Fibroblast of skin of right quadriceps (primary cell): Measurements from ENCODE around the gene MON1A.
"Not testable (repeated sequence)": the region's sequence is repeated elsewhere in the genome, so short reads cannot be mapped to it uniquely, and the experiment has no call there.

Source experiments
- DNase-seq: peaks from one replicate; pipeline ENCODE4 v3.0.0-alpha.2; 2013

The MON1A gene

GRCh38 chr3:49929291-49930167 lies at the start of gene MON1A:
Gene MON1A, minus strand, starts transcription at chr3:49929811. Its CDS starts 16,465 bp downstream, at chr3:49913346.
- DNase-seq = peak; percentile 88

- DNase-seq = no peak
Measured at GRCh38 chr3:49976942-49977341, 47.3 kb upstream of the MON1A start.

GRCh38 chr3:49972656-49973055 lies 43.0 kb upstream of the MON1A start:
- DNase-seq = no peak

DNA sequence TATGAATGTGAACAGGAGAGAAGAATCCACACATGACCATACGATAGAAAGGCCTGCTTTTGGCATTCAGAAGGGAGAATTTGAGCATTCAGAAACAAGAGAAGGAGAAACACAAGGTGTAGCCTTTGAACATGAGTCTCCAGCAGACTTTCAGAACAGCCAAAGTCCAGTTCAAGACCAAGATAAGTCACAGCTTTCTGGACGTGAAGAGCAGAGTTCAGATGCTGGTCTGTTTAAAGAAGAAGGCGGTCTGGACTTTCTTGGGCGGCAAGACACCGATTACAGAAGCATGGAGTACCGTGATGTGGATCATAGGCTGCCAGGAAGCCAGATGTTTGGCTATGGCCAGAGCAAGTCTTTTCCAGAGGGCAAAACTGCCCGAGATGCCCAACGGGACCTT lies 38.7 kb upstream of the MON1A start:
- no peak for DNase-seq

DNA sequence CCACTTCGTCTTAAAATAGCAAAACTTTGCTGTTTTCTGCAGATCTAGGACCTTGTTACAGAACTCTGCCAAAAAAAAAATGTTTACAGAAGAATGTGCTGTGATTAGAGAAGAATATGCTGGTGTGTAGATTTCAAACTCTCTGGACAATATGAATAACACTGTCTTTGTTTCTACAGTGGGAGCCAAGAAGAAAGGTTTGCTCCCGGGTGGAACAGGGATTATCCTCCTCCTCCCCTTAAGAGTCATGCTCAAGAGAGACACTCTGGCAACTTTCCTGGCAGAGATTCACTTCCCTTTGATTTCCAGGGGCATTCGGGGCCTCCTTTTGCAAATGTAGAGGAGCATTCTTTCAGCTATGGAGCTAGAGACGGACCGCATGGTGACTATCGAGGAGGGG lies 37.7 kb upstream of the MON1A start:
- no peak for DNase-seq

DNA sequence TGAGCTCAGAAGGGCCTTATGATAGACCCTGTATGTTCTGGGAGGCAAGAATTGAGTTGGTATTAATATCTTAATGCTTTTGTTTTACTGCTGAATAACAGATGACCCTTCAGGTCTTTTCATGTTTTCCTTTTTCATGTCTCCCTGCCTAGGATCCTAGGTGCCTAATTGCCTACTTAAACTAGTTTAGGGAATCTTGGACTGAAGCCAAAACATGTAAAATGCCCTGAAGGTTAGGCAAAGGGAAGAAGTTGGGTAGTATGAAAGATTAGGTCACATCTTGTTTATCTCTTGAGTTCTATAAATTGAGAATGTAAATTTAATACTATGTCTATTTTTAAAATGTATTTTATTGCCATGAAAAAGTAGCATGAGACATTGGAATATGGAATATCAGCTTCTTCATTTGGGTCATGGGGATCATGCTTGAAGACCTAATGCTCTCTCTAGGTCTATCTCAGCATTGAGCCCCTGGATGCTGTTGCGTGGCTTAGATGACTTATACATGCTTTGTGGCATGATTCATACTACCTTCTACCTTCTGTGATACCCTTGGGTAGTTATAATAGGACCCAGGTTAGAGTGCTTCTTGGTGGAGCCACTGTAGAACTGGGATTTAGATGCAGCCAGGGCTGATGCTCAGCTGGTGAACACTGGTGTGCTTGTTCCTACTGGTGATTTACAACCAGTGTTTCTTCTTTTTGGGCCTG lies 36.8 kb upstream of the MON1A start:
- no peak for DNase-seq

GRCh38 chr3:49955636-49956035 lies 26.0 kb upstream of the MON1A start:
- no peak for DNase-seq

DNA sequence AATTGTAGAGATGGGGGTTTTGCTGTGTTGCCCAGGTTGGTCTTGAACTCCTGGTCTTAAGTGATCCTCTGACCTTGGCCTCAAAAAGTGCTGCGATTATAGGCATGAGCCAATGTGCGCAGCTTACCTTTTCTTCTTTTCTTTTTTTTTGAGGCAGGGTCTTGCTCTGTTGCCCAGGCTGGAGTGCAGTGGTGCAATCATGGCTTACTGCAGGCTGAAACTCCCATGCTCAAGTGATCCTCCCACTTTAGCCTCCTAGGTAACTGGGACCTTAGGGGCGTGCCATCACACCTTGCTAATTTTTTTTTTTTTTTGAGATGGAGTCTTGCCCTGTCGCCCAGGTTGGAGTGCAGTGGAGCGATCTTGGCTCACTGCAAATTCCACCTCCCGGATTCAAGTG lies 23.3 kb upstream of the MON1A start:
- DNase-seq = no peak

GRCh38 chr3:49942651-49943050 lies 13.0 kb upstream of the MON1A start:
- DNase-seq = no peak

DNA sequence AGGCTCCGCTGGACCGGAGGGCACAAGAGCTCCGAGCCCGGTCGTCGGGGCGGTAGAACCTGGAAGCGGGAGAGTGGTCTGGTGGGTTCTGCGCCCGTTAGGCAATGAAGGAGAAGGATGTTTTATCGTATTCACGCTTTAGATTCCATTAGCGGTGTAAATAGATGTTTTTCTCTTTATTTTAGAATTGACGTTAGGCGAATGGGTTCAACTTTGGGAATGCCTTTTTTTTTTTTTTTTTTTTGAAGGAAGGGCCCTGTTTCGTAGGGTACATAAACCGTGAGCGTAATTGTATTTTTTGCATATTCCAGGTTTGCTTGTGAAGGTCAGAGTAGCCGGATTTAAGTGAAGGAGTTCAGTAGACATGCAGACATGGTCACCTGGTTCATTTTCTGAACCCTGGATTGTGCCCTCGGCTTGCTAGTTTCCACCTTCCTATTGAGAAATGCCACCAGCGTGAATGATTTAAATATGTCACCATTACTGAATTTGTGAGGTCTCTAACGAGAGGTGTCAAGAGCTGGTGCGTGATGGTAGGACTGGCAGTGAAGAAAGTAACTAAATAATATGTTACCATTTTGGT lies 11.1 kb upstream of the MON1A start:
- DNase-seq = no peak

GRCh38 chr3:49939858-49940666 lies 10.5 kb upstream of the MON1A start, which contains the start of gene RBM6:
Gene RBM6, plus strand, starts transcription at chr3:49940150. Its CDS starts 22,492 bp downstream, at chr3:49962642.
- peak; percentile 97 for DNase-seq

- no peak for DNase-seq
Measured at GRCh38 chr3:49937090-49937489, 7.5 kb upstream of the MON1A start.

DNA sequence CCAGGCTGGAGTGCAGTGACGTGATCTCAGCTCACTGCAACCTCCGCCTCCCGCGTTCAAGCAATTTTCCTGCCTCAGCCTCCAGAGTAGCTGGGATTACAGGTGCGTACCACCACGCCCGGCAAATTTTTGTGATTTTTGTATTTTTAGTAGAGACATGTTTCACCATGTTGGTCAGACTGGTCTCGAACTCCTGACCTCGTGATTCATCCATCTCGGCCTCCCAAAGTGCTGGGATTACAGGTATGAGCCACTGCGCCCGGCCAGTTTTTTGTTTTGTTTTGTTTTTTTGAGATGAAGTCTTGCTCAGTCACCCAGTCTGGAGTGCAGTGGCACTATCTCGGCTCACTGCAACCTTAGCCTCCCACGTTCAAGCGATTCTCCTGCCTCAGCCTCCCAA lies 2.7 kb upstream of the MON1A start:
- DNase-seq = not testable (repeated sequence)

DNA sequence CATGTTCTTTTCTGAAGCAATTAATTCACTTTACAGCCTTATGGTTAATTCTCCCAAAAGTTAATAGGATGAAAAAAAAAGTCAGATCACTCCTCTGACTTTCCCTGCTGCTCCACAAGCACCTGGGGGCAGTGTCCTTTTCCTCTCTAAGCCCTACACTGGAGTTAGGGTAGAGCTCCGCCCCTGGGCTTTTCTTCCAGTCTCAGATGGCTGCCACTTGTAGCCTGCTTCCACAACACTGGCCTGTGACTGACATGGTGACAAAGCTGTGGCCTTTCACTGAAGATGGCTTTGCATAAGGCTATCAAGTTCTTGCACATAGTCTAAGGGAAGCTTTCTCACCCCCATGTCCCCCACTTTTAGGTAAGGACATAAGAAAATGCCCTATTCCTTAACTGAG lies 1.3 kb upstream of the MON1A start:
- DNase-seq = no peak

DNA sequence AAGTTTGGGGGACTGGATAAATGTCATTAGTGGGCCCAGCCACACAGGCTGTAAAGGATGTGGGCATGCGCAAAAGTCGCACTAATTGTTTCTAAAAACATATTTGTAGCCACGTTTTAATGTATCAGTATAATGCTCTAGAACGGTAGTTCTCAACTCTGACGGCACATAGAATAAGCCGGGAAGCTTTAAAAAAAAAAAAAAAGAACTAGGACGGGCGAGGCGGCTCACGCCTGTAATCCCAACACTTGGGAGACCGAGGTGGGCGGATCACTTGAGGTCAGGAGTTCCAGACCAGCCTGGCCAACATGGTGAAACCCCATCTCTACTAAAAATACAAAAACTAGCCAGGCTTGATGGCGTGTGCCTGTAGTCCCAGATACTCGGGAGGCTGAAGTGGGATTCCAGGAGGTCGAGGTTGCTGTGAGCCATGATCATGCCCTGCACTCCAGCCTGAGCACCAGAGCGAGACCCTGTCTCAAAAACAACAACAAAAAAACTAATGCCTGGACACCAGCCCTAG lies 618 bp upstream of the MON1A start:
- no peak for DNase-seq

DNA sequence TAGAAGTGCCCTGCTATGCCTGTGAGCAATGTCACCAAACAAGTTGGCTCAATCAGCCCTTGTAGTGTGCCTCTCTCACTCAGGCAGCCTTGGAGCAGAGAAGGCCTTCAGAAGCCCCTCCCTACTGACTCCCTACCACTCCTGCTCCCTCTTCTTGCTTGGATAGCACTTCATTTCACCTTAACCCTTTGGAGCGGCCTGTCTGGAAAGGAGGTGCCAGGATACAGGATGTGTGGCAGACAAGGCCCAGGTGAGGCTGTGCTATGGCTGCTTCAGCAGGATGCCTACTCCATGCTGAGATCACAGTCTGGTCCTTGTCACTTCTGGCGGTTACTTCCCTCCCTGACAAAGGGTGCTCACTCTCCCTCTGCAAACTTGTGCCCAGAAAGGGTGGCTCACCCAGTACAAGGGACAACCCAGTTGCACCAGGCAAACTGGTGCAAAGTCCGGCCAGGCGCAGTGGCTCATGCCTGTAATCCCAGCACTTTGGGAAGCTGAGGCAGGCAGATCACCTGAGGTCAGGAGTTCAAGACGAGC lies 1.1 kb downstream of the MON1A start:
- DNase-seq = no peak

GRCh38 chr3:49927798-49928197 lies 1.8 kb downstream of the MON1A start:
- DNase-seq = no peak

DNA sequence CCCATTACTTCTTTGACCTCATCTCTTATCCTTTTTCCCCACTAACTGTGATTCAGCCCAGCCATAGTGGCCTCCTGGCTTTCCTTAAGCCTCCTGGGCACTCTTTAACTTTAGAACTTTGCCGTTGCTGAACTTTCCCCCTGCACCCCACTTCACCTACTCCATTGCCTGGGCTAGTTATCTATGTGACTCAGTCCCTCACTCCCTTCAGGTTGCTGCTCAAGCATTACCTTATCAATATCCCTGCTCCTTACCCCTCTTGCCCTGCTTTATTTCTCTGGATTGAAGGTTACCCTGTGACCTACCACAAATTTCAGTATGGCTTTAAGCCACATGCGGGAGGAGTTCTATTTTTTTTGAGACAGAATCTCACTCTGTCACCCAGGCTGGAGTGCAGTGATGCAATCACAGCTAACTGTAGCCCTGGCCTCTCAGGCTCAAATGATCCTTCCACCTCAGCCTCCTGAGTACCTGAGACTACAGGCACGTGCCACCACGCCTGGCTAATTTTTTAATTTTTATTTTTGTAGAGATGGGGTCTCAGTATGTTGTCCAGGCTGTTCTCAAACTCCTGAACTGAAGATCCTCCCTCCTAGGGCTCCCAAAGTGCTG lies 3.4 kb downstream of the MON1A start:
- DNase-seq = no peak

- no peak for DNase-seq
Measured at GRCh38 chr3:49925485-49925884, 4.1 kb downstream of the MON1A start.

DNA sequence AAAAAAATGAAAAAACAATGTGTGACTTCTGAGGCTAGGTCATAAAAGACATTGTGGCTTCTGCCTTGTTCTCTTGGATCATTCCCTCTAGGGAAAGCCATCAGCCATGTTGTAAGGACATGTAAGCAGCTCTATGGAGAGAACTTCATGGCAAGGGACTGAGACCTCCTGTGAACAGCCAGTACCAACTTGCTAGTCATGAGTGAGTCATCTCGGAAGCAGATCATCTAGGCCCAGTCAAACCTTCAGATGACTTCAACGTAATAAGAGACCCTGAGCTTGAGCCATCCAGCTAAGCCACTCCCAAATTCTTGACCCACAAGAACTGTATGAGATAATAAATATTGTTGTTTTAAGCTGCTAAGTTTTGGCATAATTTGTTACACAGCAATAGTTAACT lies 4.9 kb downstream of the MON1A start:
- DNase-seq = peak; percentile 66

DNA sequence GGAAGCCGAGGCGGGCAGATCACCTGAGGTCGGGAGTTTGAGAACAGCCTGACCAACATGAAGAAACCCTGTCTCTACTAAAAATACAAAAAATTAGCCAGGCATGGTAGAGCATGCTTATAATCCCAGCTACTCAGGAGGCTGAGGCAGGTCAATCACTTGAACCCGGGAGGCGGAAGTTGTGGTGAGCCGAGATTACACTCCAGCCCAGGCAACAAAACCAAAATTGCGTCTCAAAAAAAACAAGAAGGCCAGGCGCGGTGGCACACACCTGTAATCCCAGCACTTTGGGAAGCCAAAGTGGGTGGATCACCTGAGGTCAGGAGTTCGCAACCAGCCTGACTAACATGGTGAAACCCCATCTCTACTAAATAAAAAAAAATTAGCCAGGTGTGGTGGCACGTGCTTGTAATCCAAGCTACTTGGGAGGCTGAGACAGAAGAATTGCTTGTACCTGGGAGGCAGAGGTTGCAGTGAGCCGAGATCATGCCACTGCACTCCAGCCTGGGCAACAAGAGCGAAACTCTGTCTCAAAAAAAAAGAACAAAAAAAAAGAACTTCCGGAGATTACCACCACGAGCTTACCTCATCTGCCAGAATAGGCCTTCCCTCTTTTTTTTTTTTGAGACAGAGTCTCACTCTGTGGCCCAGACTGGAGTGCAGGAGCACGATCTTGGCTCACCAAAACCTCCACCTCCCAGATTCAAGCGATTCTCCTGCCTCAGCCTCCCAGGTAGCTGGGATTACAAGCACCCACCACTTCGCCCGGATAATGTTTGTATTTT lies 11.6 kb downstream of the MON1A start:
- not testable (repeated sequence) for DNase-seq
